Neural cell (in vitro differentiated cells): ENCODE measurements around the gene WDR44. TPM values are rescaled to one million over a fixed set of nuclear protein-coding genes. Genes with fewer than 3 reads are reported as not detected.

ENCODE experiments used
- H2AFZ ChIP-seq: fragments of 200-600, 300-800 bp; sonication (generic), shearing (Covaris generic); 2 replicates; pipeline ENCODE4 v1.6.0; 2014; ENCODE audit warnings: low read depth, mild to moderate bottlenecking, antibody characterized with exemption, low read length, moderate library complexity
- H3F3A ChIP-seq: fragments of 200-600 bp; shearing (Covaris generic); 2 replicates; pipeline ENCODE4 v1.6.1; 2016; ENCODE audit warnings: mild to moderate bottlenecking, moderate library complexity, mixed read lengths, antibody characterized with exemption, low read length; ENCODE audit not compliant: insufficient read depth, poor library complexity, severe bottlenecking
- H3K27ac ChIP-seq: fragments of 200-600, 300-800 bp; sonication (generic), shearing (Covaris generic); 2 replicates; pipeline ENCODE4 v1.5.1; 2014; ENCODE audit warnings: mild to moderate bottlenecking, low read length, moderate library complexity
- H3K27me3 ChIP-seq: fragments of 300-800, 200-600 bp; sonication (generic), shearing (Covaris generic); 2 replicates; pipeline ENCODE4 v1.6.0; 2014; ENCODE audit warnings: mild to moderate bottlenecking, low read depth, low read length, moderate library complexity; ENCODE audit not compliant: insufficient read depth
- H3K36me3 ChIP-seq: fragments of 300-800, 200-600 bp; sonication (generic), shearing (Covaris generic); 2 replicates; pipeline ENCODE4 v1.5.1; 2014; ENCODE audit warnings: mild to moderate bottlenecking, antibody characterized with exemption, low read length, moderate library complexity; ENCODE audit not compliant: insufficient read depth
- H3K4me2 ChIP-seq: fragments of 300-800, 200-600 bp; sonication (generic), shearing (Covaris generic); 2 replicates; pipeline ENCODE4 v1.6.0; 2014; ENCODE audit warnings: mild to moderate bottlenecking, low read length
- H3K4me3 ChIP-seq: fragments of 300-800, 200-600 bp; sonication (generic), shearing (Covaris generic); 2 replicates; pipeline ENCODE4 v1.5.1; 2014; ENCODE audit warnings: mild to moderate bottlenecking, low read length, moderate library complexity
- H3K79me2 ChIP-seq: fragments of 200-600 bp; shearing (Covaris generic); replicated peaks from 2 replicates; pipeline ENCODE4 v1.6.0; 2014; ENCODE audit warnings: mild to moderate bottlenecking, low read length, moderate library complexity; ENCODE audit not compliant: insufficient read depth
- H3K9ac ChIP-seq: fragments of 300-800, 200-600 bp; sonication (generic), shearing (Covaris generic); 2 replicates; pipeline ENCODE4 v1.6.1; 2016; ENCODE audit warnings: mild to moderate bottlenecking, low read length, mixed read lengths
- H3K9me2 ChIP-seq: fragments of 200-600 bp; shearing (Covaris generic); 2 replicates; pipeline ENCODE4 v1.6.1; 2016; ENCODE audit warnings: mild to moderate bottlenecking, low read length, mixed read lengths; ENCODE audit not compliant: insufficient read depth
- H3K9me3 ChIP-seq: fragments of 200-600, 300-800 bp; sonication (generic), shearing (Covaris generic); 2 replicates; pipeline ENCODE4 v1.6.1; 2016; ENCODE audit warnings: mild to moderate bottlenecking, mixed run types, low read length, moderate library complexity, mixed read lengths
- H4K20me1 ChIP-seq: fragments of 200-600 bp; shearing (Covaris generic); 2 replicates; pipeline ENCODE4 v1.6.1; 2016; ENCODE audit warnings: mild to moderate bottlenecking, mixed run types; ENCODE audit not compliant: insufficient read depth
- CTCF ChIP-seq: fragments of 450-650 bp; IDR thresholded peaks from 2 replicates; pipeline ENCODE4 v1.5.1; 2014; ENCODE audit warnings: antibody characterized with exemption, mild to moderate bottlenecking, moderate library complexity; ENCODE audit not compliant: poor library complexity, severe bottlenecking
- EP300 ChIP-seq: fragments of 450-650 bp; conservative IDR thresholded peaks from 2 replicates; pipeline ENCODE4 v1.6.1; 2014; ENCODE audit warnings: antibody characterized with exemption, mild to moderate bottlenecking, moderate library complexity; ENCODE audit not compliant: poor library complexity, severe bottlenecking
- EZH2 ChIP-seq: fragments of 200-600, 300-800 bp; shearing (Covaris generic), sonication (generic); IDR thresholded peaks from 2 replicates; pipeline ENCODE4 v1.6.1; 2014; ENCODE audit warnings: antibody characterized with exemption, low read length, borderline replicate concordance, mild to moderate bottlenecking; ENCODE audit not compliant: insufficient read depth, poor library complexity, severe bottlenecking
- MXI1 ChIP-seq: fragments of 450-650 bp; conservative IDR thresholded peaks from 2 replicates; pipeline ENCODE4 v1.6.1; 2014; ENCODE audit warnings: antibody characterized with exemption, mild to moderate bottlenecking; ENCODE audit not compliant: poor library complexity, severe bottlenecking
- POLR2AphosphoS5 ChIP-seq: IDR thresholded peaks from 2 replicates; pipeline ENCODE4 v1.6.1; 2012
- RAD21 ChIP-seq: fragments of 450-650 bp; conservative IDR thresholded peaks from 2 replicates; pipeline ENCODE4 v1.6.1; 2014; ENCODE audit warnings: antibody characterized with exemption, mild to moderate bottlenecking, moderate library complexity
- SMC3 ChIP-seq: fragments of 450-650 bp; conservative IDR thresholded peaks from 2 replicates; pipeline ENCODE4 v1.6.1; 2014; ENCODE audit warnings: antibody characterized with exemption, mild to moderate bottlenecking, moderate library complexity; ENCODE audit not compliant: poor library complexity
- TAF1 ChIP-seq: IDR thresholded peaks from 2 replicates; pipeline ENCODE4 v1.6.1; 2012; ENCODE audit warnings: low read depth
- polyA plus RNA-seq: library from polyadenylated mRNA; depleted of rRNA; stranded (reverse); fragments of >200 nt; gene quantifications from 2 replicates; pipeline ENCODE4 v1.2.3, GENCODE V29; 2014
- TF ChIP-seq, protein P1 (sequence below): IDR thresholded peaks from 2 replicates; pipeline ENCODE4 v1.6.1; 2012; ENCODE audit warnings: borderline replicate concordance

Gene WDR44
- polyA plus RNA-seq, 1 donor from 2014 or later = 19.3 TPM

DNA sequence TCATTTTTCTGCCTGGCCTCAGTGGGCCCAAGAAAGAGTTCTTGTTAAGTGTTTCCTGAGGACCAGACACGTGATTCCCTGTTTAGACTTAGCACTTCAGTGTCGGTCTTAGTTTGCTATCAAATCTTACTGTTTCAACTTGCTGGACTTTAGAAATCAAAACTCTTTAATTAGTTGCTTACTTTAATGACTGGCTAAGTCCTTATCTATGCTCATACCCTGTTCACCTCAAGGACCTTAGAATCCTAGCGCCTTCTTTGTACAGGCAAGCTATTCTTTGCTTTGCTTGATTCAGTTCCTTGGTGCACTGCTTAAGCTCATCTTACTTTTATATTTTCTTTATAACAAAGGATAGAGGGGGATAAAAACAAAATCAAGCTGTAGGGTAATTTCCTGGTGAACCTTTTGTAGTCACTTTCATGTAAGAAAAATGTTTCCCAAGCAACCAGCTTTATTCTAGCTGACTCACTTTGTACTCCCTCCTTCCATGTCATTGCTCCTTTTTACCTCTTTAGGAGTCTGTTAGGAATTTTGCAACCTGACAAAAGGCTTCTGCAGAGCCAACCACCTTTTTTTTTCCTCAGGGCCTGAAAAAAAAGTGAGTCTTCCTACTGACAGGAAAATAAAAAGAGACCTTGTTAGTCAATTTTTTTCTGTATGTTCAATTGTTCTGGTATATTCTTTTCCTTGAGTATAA lies 14.7 kb downstream of the WDR44 start:
- H3K4me3 ChIP-seq = no peak overlapping the region
- H4K20me1 ChIP-seq = no peaks in the 10 kb centered on the region
- H3K9me3 ChIP-seq = no peaks in the 10 kb centered on the region
- no peaks in the 10 kb centered on the region for H3K79me2 ChIP-seq
- H3F3A ChIP-seq = no peaks in the 10 kb centered on the region
- H3K4me2 ChIP-seq = no peak overlapping the region
- H3K9ac ChIP-seq = no peak overlapping the region
- no peaks in the 10 kb centered on the region for H3K27me3 ChIP-seq
- no peaks in the 10 kb centered on the region for H3K9me2 ChIP-seq
- H3K27ac ChIP-seq = no peak overlapping the region
- H2AFZ ChIP-seq = no peak overlapping the region
- TF ChIP-seq MXI1 = no peak
- no peak for TF ChIP-seq RAD21
- TF ChIP-seq TAF1 = no peak
- no peak for TF ChIP-seq SMC3
- no peak for TF ChIP-seq EZH2
- no peaks in the 10 kb centered on the region for H3K36me3 ChIP-seq

- TF ChIP-seq EZH2 (no peak), EP300 (no peak), POLR2AphosphoS5 (no peak), CTCF (no peak), MXI1 (no peak), TAF1 (no peak), SMC3 (no peak), RAD21 (no peak)
- TF ChIP-seq, protein P1, sequence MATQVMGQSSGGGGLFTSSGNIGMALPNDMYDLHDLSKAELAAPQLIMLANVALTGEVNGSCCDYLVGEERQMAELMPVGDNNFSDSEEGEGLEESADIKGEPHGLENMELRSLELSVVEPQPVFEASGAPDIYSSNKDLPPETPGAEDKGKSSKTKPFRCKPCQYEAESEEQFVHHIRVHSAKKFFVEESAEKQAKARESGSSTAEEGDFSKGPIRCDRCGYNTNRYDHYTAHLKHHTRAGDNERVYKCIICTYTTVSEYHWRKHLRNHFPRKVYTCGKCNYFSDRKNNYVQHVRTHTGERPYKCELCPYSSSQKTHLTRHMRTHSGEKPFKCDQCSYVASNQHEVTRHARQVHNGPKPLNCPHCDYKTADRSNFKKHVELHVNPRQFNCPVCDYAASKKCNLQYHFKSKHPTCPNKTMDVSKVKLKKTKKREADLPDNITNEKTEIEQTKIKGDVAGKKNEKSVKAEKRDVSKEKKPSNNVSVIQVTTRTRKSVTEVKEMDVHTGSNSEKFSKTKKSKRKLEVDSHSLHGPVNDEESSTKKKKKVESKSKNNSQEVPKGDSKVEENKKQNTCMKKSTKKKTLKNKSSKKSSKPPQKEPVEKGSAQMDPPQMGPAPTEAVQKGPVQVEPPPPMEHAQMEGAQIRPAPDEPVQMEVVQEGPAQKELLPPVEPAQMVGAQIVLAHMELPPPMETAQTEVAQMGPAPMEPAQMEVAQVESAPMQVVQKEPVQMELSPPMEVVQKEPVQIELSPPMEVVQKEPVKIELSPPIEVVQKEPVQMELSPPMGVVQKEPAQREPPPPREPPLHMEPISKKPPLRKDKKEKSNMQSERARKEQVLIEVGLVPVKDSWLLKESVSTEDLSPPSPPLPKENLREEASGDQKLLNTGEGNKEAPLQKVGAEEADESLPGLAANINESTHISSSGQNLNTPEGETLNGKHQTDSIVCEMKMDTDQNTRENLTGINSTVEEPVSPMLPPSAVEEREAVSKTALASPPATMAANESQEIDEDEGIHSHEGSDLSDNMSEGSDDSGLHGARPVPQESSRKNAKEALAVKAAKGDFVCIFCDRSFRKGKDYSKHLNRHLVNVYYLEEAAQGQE = no peak
- no peaks in the 10 kb centered on the region for H3K27me3 ChIP-seq
- H3K79me2 ChIP-seq = no peaks in the 10 kb centered on the region
- no peaks in the 10 kb centered on the region for H4K20me1 ChIP-seq
- no peak overlapping the region for H3K9ac ChIP-seq
- no peak overlapping the region for H2AFZ ChIP-seq
- H3K36me3 ChIP-seq = no peaks in the 10 kb centered on the region
- H3K9me3 ChIP-seq = no peaks in the 10 kb centered on the region
- no peak overlapping the region for H3K4me3 ChIP-seq
- no peaks in the 10 kb centered on the region for H3F3A ChIP-seq
- H3K4me2 ChIP-seq = no peak overlapping the region
- H3K9me2 ChIP-seq = no peaks in the 10 kb centered on the region
- H3K27ac ChIP-seq = no peak overlapping the region
Measured at GRCh38 chrX:118364261-118364660, 18.4 kb downstream of the WDR44 start.
